Panc1 (cell line): ENCODE data around the gene AADACL3. TPM values are rescaled to one million over a fixed set of nuclear protein-coding genes. Genes with fewer than 3 reads are reported as not detected.

Experiments used
- ATAC-seq: fragments of 200-7000 bp; cut with Tn5 transposase; 2 replicates; pipeline ENCODE4 v1.9.1; 2020; ENCODE audit warnings: mild to moderate bottlenecking, moderate library complexity
- BruUV-seq: library from RNA; stranded (reverse); fragments of 400-500 nt; replicated peaks from 2 replicates; lab custom pipeline; 2021; lab: Mats Ljungman, UMichigan
- CTCF ChIA-PET: fragments of 300-600 bp; sonication (Branson Sonifier 250); formaldehyde crosslinking; loops from one replicate; lab custom pipeline; 2022; ENCODE audit warnings: antibody characterized with exemption; lab: Charles Lee
- POLR2A ChIA-PET: fragments of 300-600 bp; sonication (Branson Sonifier 250); formaldehyde crosslinking; loops from one replicate; lab custom pipeline; 2022; ENCODE audit warnings: antibody characterized with exemption; lab: Charles Lee
- DNase-seq: peaks from one replicate; pipeline ENCODE4 v3.0.0-alpha.2; 2010; ENCODE audit warnings: low read depth, low spot score
- H3K27ac ChIP-seq: 2 replicates; pipeline ENCODE4 v1.5.1; 2011; ENCODE audit warnings: mild to moderate bottlenecking, low read length, inconsistent platforms
- H3K27me3 ChIP-seq: fragments of 200-500 bp; sonication (Bioruptor generic); 2 replicates; pipeline ENCODE4 v1.6.0; 2014; ENCODE audit warnings: low read length, inconsistent platforms; ENCODE audit not compliant: control insufficient read depth, insufficient read depth
- H3K36me3 ChIP-seq: fragments of 200-500 bp; sonication (Bioruptor generic); 2 replicates; pipeline ENCODE4 v1.5.1; 2014; ENCODE audit warnings: inconsistent platforms, mild to moderate bottlenecking, low read length, moderate library complexity; ENCODE audit not compliant: control insufficient read depth, insufficient read depth
- H3K4me1 ChIP-seq: 2 replicates; pipeline ENCODE4 v1.5.1; 2011; ENCODE audit warnings: inconsistent platforms, mild to moderate bottlenecking, low read length, moderate library complexity; ENCODE audit not compliant: control insufficient read depth, insufficient read depth
- H3K4me3 ChIP-seq, 2 experiments: 2 replicates each; pipeline ENCODE4 v1.5.1; 2011 to 2012; ENCODE audit warnings: low read depth in 2 of 2, low read length in 2 of 2, mild to moderate bottlenecking in 2 of 2, inconsistent platforms in 1 of 2, moderate library complexity in 1 of 2
- H3K9me3 ChIP-seq: fragments of 200-500 bp; sonication (Bioruptor generic); 2 replicates; pipeline ENCODE4 v1.5.1; 2014; ENCODE audit warnings: low read depth, mild to moderate bottlenecking, inconsistent platforms, low read length, moderate library complexity; ENCODE audit not compliant: control insufficient read depth, insufficient read depth
- POLR2AphosphoS5 ChIP-seq: IDR thresholded peaks from 2 replicates; pipeline ENCODE4 v1.6.1; 2012; ENCODE audit warnings: mild to moderate bottlenecking, low read depth, low read length, moderate library complexity
- SIN3A ChIP-seq: IDR thresholded peaks from 2 replicates; pipeline ENCODE4 v1.6.1; 2012; ENCODE audit warnings: low read depth, mild to moderate bottlenecking, low read length, moderate library complexity, borderline replicate concordance; ENCODE audit not compliant: insufficient read depth
- TCF7L2 ChIP-seq: IDR thresholded peaks from 2 replicates; pipeline ENCODE4 v1.6.1; 2011; ENCODE audit warnings: mild to moderate bottlenecking, low read depth, low read length, inconsistent platforms
- in situ Hi-C: cut with HindIII; loops from 2 replicates; pipeline ENCODE4 v1.10.0; 2016; ENCODE audit warnings: low sequenced_read_pairs, low pct_unique_long_range_greater_than_20kb
- intact Hi-C: fragments of 100-400 bp; cut with micrococcal nuclease; formaldehyde crosslinking; loops from one replicate; pipeline ENCODE4 v1.10.0; 2022; ENCODE audit not compliant: unreplicated experiment
- total RNA-seq: library from RNA; stranded (reverse); gene quantifications from one replicate; pipeline ENCODE4 v1.2.1, GENCODE V29; 2021; ENCODE audit not compliant: unreplicated experiment
- TF ChIP-seq, protein P1 (sequence below): fragments of 450-650 bp; IDR thresholded peaks from 2 replicates; pipeline ENCODE4 v1.5.1; 2017; ENCODE audit warnings: mild to moderate bottlenecking
- TF ChIP-seq, protein P2 (sequence below), 2 experiments: IDR thresholded peaks; 2 replicates each; pipeline ENCODE4 v1.6.1; 2011 to 2012; ENCODE audit warnings: low read depth in 2 of 2, control low read depth in 1 of 2, low read length in 1 of 2, mild to moderate bottlenecking in 1 of 2, moderate library complexity in 1 of 2; ENCODE audit not compliant: insufficient read depth in 1 of 2

Gene AADACL3
- total RNA-seq, 1 experiment from 2014 or later: not detected

DNA sequence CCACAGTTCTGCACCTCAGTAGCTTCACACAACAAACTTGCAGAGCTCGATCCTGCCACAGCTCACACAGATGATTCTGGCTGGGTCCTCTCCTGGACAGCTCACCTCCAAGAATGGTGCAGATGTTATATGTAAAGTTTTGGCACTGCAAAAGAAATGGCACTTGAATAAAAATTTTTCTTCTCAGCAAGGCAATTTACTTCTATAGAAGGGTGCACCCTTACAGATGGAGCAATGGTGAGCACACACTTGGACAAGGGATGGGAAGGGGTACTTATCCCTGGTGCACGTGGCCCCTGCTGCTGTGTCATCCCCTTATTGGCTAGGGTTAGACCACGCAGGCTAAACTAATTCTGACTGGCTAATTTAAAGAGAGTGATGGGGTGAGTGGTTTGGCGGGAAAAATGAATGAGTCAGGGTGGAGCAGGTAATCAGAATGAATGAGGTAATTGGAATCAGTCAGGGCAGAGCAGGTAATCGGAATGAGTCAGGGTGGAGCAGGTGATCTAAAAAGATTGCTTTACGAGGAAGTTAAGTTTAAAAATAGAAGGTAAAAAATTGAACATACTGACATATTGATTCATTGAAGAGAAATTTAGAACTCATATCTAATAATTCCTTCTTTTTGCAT, 12.0 kb upstream of the AADACL3 start:
- Histone ChIP-seq H3K27me3 (0 out of 2 replicates have a peak, but pooled peaks cover 1% of the 10 kb centered on the region), H3K27ac (no peak overlapping the region), H3K4me1 (no peaks in the 10 kb centered on the region), H3K4me3 (no peak overlapping the region), H3K9me3 (no peaks in the 10 kb centered on the region), H3K36me3 (no peaks in the 10 kb centered on the region)
- no TSS peak for BruUV-seq
- no peak for DNase-seq
- no peak for ATAC-seq
- ChIA-PET POLR2A (no interaction called here), CTCF (no interaction called here)
- in situ Hi-C loops: no loop called here
- TF ChIP-seq, protein P1, sequence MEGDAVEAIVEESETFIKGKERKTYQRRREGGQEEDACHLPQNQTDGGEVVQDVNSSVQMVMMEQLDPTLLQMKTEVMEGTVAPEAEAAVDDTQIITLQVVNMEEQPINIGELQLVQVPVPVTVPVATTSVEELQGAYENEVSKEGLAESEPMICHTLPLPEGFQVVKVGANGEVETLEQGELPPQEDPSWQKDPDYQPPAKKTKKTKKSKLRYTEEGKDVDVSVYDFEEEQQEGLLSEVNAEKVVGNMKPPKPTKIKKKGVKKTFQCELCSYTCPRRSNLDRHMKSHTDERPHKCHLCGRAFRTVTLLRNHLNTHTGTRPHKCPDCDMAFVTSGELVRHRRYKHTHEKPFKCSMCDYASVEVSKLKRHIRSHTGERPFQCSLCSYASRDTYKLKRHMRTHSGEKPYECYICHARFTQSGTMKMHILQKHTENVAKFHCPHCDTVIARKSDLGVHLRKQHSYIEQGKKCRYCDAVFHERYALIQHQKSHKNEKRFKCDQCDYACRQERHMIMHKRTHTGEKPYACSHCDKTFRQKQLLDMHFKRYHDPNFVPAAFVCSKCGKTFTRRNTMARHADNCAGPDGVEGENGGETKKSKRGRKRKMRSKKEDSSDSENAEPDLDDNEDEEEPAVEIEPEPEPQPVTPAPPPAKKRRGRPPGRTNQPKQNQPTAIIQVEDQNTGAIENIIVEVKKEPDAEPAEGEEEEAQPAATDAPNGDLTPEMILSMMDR: no peak
- TF ChIP-seq SIN3A (no peak), POLR2AphosphoS5 (no peak), TCF7L2 (no peak)
- TF ChIP-seq, protein P2, sequence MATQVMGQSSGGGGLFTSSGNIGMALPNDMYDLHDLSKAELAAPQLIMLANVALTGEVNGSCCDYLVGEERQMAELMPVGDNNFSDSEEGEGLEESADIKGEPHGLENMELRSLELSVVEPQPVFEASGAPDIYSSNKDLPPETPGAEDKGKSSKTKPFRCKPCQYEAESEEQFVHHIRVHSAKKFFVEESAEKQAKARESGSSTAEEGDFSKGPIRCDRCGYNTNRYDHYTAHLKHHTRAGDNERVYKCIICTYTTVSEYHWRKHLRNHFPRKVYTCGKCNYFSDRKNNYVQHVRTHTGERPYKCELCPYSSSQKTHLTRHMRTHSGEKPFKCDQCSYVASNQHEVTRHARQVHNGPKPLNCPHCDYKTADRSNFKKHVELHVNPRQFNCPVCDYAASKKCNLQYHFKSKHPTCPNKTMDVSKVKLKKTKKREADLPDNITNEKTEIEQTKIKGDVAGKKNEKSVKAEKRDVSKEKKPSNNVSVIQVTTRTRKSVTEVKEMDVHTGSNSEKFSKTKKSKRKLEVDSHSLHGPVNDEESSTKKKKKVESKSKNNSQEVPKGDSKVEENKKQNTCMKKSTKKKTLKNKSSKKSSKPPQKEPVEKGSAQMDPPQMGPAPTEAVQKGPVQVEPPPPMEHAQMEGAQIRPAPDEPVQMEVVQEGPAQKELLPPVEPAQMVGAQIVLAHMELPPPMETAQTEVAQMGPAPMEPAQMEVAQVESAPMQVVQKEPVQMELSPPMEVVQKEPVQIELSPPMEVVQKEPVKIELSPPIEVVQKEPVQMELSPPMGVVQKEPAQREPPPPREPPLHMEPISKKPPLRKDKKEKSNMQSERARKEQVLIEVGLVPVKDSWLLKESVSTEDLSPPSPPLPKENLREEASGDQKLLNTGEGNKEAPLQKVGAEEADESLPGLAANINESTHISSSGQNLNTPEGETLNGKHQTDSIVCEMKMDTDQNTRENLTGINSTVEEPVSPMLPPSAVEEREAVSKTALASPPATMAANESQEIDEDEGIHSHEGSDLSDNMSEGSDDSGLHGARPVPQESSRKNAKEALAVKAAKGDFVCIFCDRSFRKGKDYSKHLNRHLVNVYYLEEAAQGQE (IDR thresholded peaks at IDR 0.05; ENCODE audit: insufficient read depth in 1 of 2, low read depth in 2 of 2, low read length in 1 of 2): no peak
- intact Hi-C loops: no loop called here

DNA sequence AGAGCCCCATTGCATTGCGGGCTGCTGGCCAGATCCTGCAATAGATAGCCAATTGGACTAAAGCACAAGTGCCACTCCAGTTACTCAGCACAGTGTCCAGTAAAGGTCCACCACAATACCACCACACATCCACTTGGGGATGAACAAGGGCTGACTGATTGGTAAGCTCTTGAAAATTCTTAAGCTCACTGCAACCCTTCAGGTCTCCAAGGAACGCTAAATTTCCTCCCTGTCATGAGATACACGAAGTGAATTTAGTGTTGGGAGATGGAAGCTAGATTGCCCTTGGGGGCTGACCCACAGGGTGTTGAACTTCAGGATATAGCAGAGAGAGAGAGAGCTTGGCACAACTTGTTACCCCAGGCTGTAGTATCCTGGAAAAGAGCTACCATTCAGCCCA, 9.8 kb upstream of the AADACL3 start:
- Histone ChIP-seq H3K36me3 (no peaks in the 10 kb centered on the region), H3K4me3 (no peak overlapping the region), H3K27ac (no peak overlapping the region), H3K9me3 (no peaks in the 10 kb centered on the region), H3K4me1 (no peaks in the 10 kb centered on the region), H3K27me3 (no peaks in the 10 kb centered on the region)
- ChIA-PET CTCF (no interaction called here), POLR2A (no interaction called here)
- TF ChIP-seq POLR2AphosphoS5 (no peak), SIN3A (no peak)
- intact Hi-C loops: no loop called here
- ATAC-seq (no peak), DNase-seq (no peak)
- in situ Hi-C loops: no loop called here
- BruUV-seq: no TSS peak

DNA sequence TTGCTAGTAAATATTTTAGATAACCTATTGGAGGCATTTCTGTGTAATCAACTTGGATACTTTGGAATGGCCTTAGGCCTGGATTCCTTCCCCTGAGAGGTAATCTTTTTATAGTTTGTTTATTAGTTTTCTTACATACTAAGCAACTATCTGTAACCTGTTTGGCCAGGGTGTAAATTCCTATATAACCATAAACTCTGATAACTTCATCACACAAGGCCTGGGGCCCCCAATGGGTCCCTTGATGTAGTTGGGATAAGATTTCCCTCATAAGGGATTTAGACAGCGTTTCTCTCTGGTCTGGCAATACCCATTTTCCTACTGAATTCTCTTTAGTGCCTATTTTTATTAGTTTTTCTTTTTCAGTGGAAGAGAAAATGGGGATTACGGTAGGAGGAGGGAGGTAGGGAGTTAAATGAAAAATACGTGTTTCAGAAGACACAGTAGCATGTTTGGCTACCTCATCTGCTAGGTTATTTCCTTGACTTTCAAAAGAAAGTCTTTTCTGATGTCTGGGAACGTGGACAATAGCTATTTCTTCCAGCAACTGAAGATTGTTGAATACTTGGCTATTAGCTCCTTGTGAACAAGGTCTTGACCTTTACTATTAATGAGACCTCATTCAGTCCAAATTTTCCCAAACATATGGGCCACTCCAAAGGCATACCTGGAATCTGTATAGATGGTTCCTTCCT, 7.4 kb upstream of the AADACL3 start:
- DNase-seq (no peak), ATAC-seq (no peak)
- in situ Hi-C loops (no loop called here), intact Hi-C loops (no loop called here)
- Histone ChIP-seq H3K4me3 (no peak overlapping the region), H3K27ac (no peak overlapping the region), H3K4me1 (no peaks in the 10 kb centered on the region), H3K9me3 (no peaks in the 10 kb centered on the region), H3K36me3 (no peaks in the 10 kb centered on the region), H3K27me3 (peaks cover 2% of the 10 kb centered on the region; the same call in 1 of the 2 replicates)
- CTCF ChIA-PET: no interaction called here
- TF ChIP-seq SIN3A (no peak), TCF7L2 (0 out of 2 replicates have a peak, but pooled peaks have one; percentile 17)
- BruUV-seq: no TSS peak
- POLR2A ChIA-PET: no interaction called here
